Adrenal gland (tissue), 5 donors: ENCODE measurements around the gene MPG.

Source experiments
- CTCF ChIP-seq, 6 experiments: fragments of 450-650 bp in 4 of 6; fragments of 200-600 bp in 2 of 6; sonication (generic) in 1 of 6; IDR thresholded peaks; 1 replicate in 5 of 6; 2 replicates in 1 of 6; pipeline versions ENCODE4 v1.5.1 to v1.8.0; 2016 to 2021; ENCODE audit warnings: antibody characterized with exemption in 6 of 6, mild to moderate bottlenecking in 2 of 6, moderate library complexity in 1 of 6
- POLR2A ChIP-seq, 2 donors: fragments of 450-650 bp; IDR thresholded peaks; one replicate each; pipeline ENCODE4 v1.6.1; 2017; ENCODE audit warnings: antibody characterized with exemption in 2 of 2, mild to moderate bottlenecking in 2 of 2, moderate library complexity in 1 of 2
- donor health status: DM: no; HTN: no; CAD: no.

GRCh38 chr16:47234-47633, 30.8 kb upstream of the MPG start:
- TF ChIP-seq CTCF (IDR thresholded peaks at IDR 0.05) (no peak), POLR2A (IDR thresholded peaks at IDR 0.05) (no peak)
